ENCODE measurements around the gene PDAP1. TPM values are rescaled to one million over a fixed set of nuclear protein-coding genes. Genes with fewer than 3 reads are reported as not detected.

The PDAP1 gene
- total and polyA plus RNA-seq, 2 of the 13 experiments (the other 11 are each of a cell fraction or from before 2014, with no cell fraction given): 13.0 to 100 TPM

- TF ChIP-seq, protein P1, sequence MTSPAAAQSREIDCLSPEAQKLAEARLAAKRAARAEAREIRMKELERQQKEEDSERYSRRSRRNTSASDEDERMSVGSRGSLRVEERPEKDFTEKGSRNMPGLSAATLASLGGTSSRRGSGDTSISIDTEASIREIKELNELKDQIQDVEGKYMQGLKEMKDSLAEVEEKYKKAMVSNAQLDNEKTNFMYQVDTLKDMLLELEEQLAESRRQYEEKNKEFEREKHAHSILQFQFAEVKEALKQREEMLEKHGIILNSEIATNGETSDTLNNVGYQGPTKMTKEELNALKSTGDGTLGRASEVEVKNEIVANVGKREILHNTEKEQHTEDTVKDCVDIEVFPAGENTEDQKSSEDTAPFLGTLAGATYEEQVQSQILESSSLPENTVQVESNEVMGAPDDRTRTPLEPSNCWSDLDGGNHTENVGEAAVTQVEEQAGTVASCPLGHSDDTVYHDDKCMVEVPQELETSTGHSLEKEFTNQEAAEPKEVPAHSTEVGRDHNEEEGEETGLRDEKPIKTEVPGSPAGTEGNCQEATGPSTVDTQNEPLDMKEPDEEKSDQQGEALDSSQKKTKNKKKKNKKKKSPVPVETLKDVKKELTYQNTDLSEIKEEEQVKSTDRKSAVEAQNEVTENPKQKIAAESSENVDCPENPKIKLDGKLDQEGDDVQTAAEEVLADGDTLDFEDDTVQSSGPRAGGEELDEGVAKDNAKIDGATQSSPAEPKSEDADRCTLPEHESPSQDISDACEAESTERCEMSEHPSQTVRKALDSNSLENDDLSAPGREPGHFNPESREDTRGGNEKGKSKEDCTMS (CRISPR knock-in tag; conservative IDR thresholded peaks at IDR 0.05): no peak
Observed at GRCh38 chr7:99390941-99391602, 17.3 kb downstream of the PDAP1 start (continued).

GRCh38 chr7:99389772-99390171 is 18.6 kb downstream of the PDAP1 start:
- WGBS (ENCODE audit: low lambda C conversion rate): 94% methylated on average over 10 of the region's 13 CpGs
- Histone ChIP-seq H3K4me2 (ENCODE audit: low read depth, low read length) (no peak overlapping the region), H3K9me3 (ENCODE audit: low read length) (no peaks in the 10 kb centered on the region), H3K27me3 (ENCODE audit: control insufficient read depth in 1 of 2, insufficient read depth in 2 of 2, low read length in 2 of 2) (no peaks in the 10 kb centered on the region), H3K27ac (ENCODE audit: extremely low read length, insufficient read depth, low read length) (no peak overlapping the region), H4K20me1 (ENCODE audit: insufficient read depth, low read length) (0 out of 2 replicates have a peak, but pooled peaks cover 6% of the 10 kb centered on the region), H3K4me1 (ENCODE audit: insufficient read depth, low read length) (no peaks in the 10 kb centered on the region), H3K9ac (ENCODE audit: insufficient read depth, low read depth, low read length) (no peak overlapping the region), H3K36me3 (replicated peaks in 1 of 2; ENCODE audit: control insufficient read depth in 1 of 2, insufficient read depth in 2 of 2, low read length in 2 of 2) (peaks cover 21 to 58% of the 10 kb centered on the region in 2 experiments), H2AFZ (ENCODE audit: low read length) (no peak overlapping the region), H3K4me3 (replicated peaks in 1 of 3; ENCODE audit: insufficient read depth in 1 of 3, low read depth in 2 of 3, low read length in 3 of 3) (no peak overlapping the region), H3K79me2 (ENCODE audit: insufficient read depth, low read length) (no peaks in the 10 kb centered on the region)
- FAIRE-seq (no peak), ATAC-seq (no peak), DNase-seq (ENCODE audit: low spot score) (no peak)
- ChIA-PET POLR2A (interaction anchor here (1.6 kb wide), 1 partner anchor 9 kb away, joined by 3 read pairs; no protein-coding TSS in a partner anchor), CTCF (ENCODE audit: low intra/inter-chr PET ratio, low total read pairs) (no interaction called here)
- in situ Hi-C loops (cut with HindIII; ENCODE audit: extremely low pct_ligation_motif_present, low pct_unique_long_range_greater_than_20kb): no loop called here
- TF ChIP-seq ATF1 (CRISPR knock-in tag; IDR thresholded peaks at IDR 0.05) (no peak), AHR (CRISPR knock-in tag; IDR thresholded peaks at IDR 0.05) (no peak), HOXA3 (CRISPR knock-in tag; IDR thresholded peaks at IDR 0.05) (no peak), ZFP41 (CRISPR knock-in tag; IDR thresholded peaks at IDR 0.05; ENCODE audit: borderline replicate concordance) (no peak), ZNF569 (CRISPR knock-in tag; IDR thresholded peaks at IDR 0.05; ENCODE audit: borderline replicate concordance) (no peak), TBL1XR1 (IDR thresholded peaks at IDR 0.05; ENCODE audit: borderline replicate concordance, low read length, partially characterized antibody) (no peak), POLR2G (IDR thresholded peaks at IDR 0.05; ENCODE audit: low read depth, low read length) (peak; percentile 28; the same call in 1 of the 2 replicates), ZNF367 (CRISPR knock-in tag; IDR thresholded peaks at IDR 0.05; ENCODE audit: borderline replicate concordance) (no peak), SRF (IDR thresholded peaks at IDR 0.05; ENCODE audit: low read depth, low read length) (no peak), AKAP8 (CRISPR knock-in tag; IDR thresholded peaks at IDR 0.05) (0 out of 2 replicates have a peak, but pooled peaks have one; percentile 45), RBFOX2 (IDR thresholded peaks at IDR 0.05; ENCODE audit: low read depth, low read length) (0 out of 2 replicates have a peak, but pooled peaks have one; percentile 28), TOE1 (CRISPR knock-in tag; IDR thresholded peaks at IDR 0.05) (no peak), CHD2 (IDR thresholded peaks at IDR 0.05; ENCODE audit: low read depth, low read length) (no peak), SPEN (CRISPR knock-in tag; IDR thresholded peaks at IDR 0.05; ENCODE audit: low read depth) (no peak), ZNF746 (CRISPR knock-in tag; IDR thresholded peaks at IDR 0.05) (no peak), AGO2 (optimal IDR thresholded peaks at IDR 0.05; ENCODE audit: low read depth, low read length) (peak; percentile 86), FOXA1 (IDR thresholded peaks at IDR 0.05) (no peak), FOXA1 (CRISPR knock-in tag; IDR thresholded peaks at IDR 0.05) (no peak)
- TF ChIP-seq, protein P2, sequence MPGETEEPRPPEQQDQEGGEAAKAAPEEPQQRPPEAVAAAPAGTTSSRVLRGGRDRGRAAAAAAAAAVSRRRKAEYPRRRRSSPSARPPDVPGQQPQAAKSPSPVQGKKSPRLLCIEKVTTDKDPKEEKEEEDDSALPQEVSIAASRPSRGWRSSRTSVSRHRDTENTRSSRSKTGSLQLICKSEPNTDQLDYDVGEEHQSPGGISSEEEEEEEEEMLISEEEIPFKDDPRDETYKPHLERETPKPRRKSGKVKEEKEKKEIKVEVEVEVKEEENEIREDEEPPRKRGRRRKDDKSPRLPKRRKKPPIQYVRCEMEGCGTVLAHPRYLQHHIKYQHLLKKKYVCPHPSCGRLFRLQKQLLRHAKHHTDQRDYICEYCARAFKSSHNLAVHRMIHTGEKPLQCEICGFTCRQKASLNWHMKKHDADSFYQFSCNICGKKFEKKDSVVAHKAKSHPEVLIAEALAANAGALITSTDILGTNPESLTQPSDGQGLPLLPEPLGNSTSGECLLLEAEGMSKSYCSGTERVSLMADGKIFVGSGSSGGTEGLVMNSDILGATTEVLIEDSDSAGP (CRISPR knock-in tag; IDR thresholded peaks at IDR 0.05; ENCODE audit: borderline replicate concordance): no peak
- BruUV-seq (replicated peaks): no TSS peak
- intact Hi-C loops (cut with micrococcal nuclease; ENCODE audit: unreplicated experiment): no loop called here
